Suprapubic skin (tissue), 4 donors: Measurements from ENCODE around the gene SIRT7.

Source experiments
- EP300 ChIP-seq: sonication (generic); formaldehyde crosslinking; IDR thresholded peaks from one replicate; pipeline ENCODE4 v1.6.1; 2017; ENCODE audit warnings: antibody characterized with exemption
- POLR2A ChIP-seq, 2 donors: fragments of 450-650 bp; IDR thresholded peaks; one replicate each; pipeline ENCODE4 v1.6.1; 2017; ENCODE audit warnings: antibody characterized with exemption in 2 of 2, mild to moderate bottlenecking in 2 of 2, moderate library complexity in 2 of 2
- POLR2AphosphoS5 ChIP-seq, 3 donors: sonication (generic); formaldehyde crosslinking; IDR thresholded peaks; one replicate each; pipeline ENCODE4 v1.6.1; 2017; ENCODE audit warnings: antibody characterized with exemption in 3 of 3
- TF ChIP-seq, protein P1 (sequence below), 2 donors: fragments of 200-600 bp in 1 of 2; fragments of 450-650 bp in 1 of 2; sonication (generic) in 1 of 2; IDR thresholded peaks; one replicate each; pipeline ENCODE4 v1.5.1; 2016 to 2019; ENCODE audit warnings: antibody characterized with exemption in 2 of 2, mild to moderate bottlenecking in 1 of 2, moderate library complexity in 1 of 2

DNA sequence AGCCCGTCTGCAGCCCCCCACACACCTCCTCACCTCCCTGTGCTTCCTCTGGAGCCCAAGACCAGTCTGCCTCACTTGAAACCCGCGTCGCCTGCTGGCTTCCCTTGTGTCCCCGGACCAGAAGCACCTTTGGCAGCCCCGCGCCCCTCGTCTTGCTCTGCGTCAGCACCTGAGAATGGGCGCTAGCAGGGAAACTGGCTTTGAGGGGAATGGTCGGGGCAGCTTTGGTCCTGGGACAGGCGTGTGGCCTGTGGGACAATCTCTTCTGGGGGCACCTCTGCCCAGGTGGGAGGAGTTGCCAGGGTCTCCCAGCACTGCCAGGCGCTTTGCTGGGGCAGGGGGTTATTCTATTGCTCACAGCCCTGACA is 13.2 kb upstream of the SIRT7 start:
- TF ChIP-seq, protein P1, sequence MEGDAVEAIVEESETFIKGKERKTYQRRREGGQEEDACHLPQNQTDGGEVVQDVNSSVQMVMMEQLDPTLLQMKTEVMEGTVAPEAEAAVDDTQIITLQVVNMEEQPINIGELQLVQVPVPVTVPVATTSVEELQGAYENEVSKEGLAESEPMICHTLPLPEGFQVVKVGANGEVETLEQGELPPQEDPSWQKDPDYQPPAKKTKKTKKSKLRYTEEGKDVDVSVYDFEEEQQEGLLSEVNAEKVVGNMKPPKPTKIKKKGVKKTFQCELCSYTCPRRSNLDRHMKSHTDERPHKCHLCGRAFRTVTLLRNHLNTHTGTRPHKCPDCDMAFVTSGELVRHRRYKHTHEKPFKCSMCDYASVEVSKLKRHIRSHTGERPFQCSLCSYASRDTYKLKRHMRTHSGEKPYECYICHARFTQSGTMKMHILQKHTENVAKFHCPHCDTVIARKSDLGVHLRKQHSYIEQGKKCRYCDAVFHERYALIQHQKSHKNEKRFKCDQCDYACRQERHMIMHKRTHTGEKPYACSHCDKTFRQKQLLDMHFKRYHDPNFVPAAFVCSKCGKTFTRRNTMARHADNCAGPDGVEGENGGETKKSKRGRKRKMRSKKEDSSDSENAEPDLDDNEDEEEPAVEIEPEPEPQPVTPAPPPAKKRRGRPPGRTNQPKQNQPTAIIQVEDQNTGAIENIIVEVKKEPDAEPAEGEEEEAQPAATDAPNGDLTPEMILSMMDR (IDR thresholded peaks at IDR 0.05), result no peak
- TF ChIP-seq POLR2AphosphoS5 (IDR thresholded peaks at IDR 0.05) (no peak), POLR2A (IDR thresholded peaks at IDR 0.05) (no peak), EP300 (no peak)
